NCI-H460 (cell line): ENCODE results near the gene ZNF622. TPM values are rescaled to one million over a fixed set of nuclear protein-coding genes. Genes with fewer than 3 reads are reported as not detected.
"Not testable (repeated sequence)": the region's sequence is repeated elsewhere in the genome, so short reads cannot be mapped to it uniquely, and the experiment has no call there.

Source experiments
- DNase-seq: peaks from one replicate; pipeline ENCODE4 v3.0.0-alpha.2; 2016; ENCODE audit warnings: low read depth; ENCODE audit errors: extremely low read depth
- total RNA-seq: library from RNA; depleted of rRNA; stranded (reverse); fragments of >200 nt; shearing (Covaris generic); gene quantifications from 2 replicates; pipeline ENCODE4 v1.2.3, GENCODE V29; 2014; rRNA removed

Gene ZNF622
- total RNA-seq, 1 experiment from 2014 or later, result 37.6 TPM

- DNase-seq, result not testable (repeated sequence)
Observed at GRCh38 chr5:16436065-16436682, 29.4 kb downstream of the ZNF622 start.

- no peak for DNase-seq
Observed at GRCh38 chr5:16431490-16431889, 34.1 kb downstream of the ZNF622 start.

GRCh38 chr5:16430349-16431089, 35.1 kb downstream of the ZNF622 start:
- no peak for DNase-seq

GRCh38 chr5:16428359-16428758, 37.2 kb downstream of the ZNF622 start:
- DNase-seq, result no peak

GRCh38 chr5:16427587-16427986, 38.0 kb downstream of the ZNF622 start:
- DNase-seq, result no peak

- no peak for DNase-seq
Observed at GRCh38 chr5:16418471-16418922, 47.1 kb downstream of the ZNF622 start.

- no peak for DNase-seq
Observed at GRCh38 chr5:16417398-16418074, 48.1 kb downstream of the ZNF622 start.

GRCh38 chr5:16414861-16415260, 50.7 kb downstream of the ZNF622 start:
- DNase-seq, result no peak

GRCh38 chr5:16413166-16413860, 52.3 kb downstream of the ZNF622 start:
- no peak for DNase-seq

- no peak for DNase-seq
Observed at GRCh38 chr5:16412556-16412955, 53.0 kb downstream of the ZNF622 start.

GRCh38 chr5:16411741-16412455, 53.7 kb downstream of the ZNF622 start:
- DNase-seq, result no peak

- no peak for DNase-seq
Observed at GRCh38 chr5:16411235-16411634, 54.4 kb downstream of the ZNF622 start.

- DNase-seq, result no peak
Observed at GRCh38 chr5:16410338-16410737, 55.3 kb downstream of the ZNF622 start.

GRCh38 chr5:16406630-16407029, 59.0 kb downstream of the ZNF622 start:
- no peak for DNase-seq

- DNase-seq, result no peak
Observed at GRCh38 chr5:16406023-16406422, 59.6 kb downstream of the ZNF622 start.

Other genes starting within 250 kb of the ZNF622 start
- gene RETREG1, start 151.2 kb upstream of the ZNF622 start, total RNA-seq, result 21.8 and 23.7 TPM in 2 replicates